Right hindlimb (tissue), 1 donor: ENCODE data around the gene CLPTM1L.
A peak's percentile ranks its signal among the peaks of the same experiment; 100 is the strongest.
"Not testable (repeated sequence)": the region's sequence is repeated elsewhere in the genome, so short reads cannot be mapped to it uniquely, and the experiment has no call there.

Experiments
- DNase-seq: peaks from one replicate; pipeline ENCODE4 v3.0.0-alpha.2; 2018

Gene CLPTM1L

GRCh38 chr5:1285883-1286291, 59.0 kb downstream of the CLPTM1L start:
- DNase-seq: no peak

- no peak for DNase-seq
Observed at GRCh38 chr5:1285141-1285540, 59.8 kb downstream of the CLPTM1L start.

DNA sequence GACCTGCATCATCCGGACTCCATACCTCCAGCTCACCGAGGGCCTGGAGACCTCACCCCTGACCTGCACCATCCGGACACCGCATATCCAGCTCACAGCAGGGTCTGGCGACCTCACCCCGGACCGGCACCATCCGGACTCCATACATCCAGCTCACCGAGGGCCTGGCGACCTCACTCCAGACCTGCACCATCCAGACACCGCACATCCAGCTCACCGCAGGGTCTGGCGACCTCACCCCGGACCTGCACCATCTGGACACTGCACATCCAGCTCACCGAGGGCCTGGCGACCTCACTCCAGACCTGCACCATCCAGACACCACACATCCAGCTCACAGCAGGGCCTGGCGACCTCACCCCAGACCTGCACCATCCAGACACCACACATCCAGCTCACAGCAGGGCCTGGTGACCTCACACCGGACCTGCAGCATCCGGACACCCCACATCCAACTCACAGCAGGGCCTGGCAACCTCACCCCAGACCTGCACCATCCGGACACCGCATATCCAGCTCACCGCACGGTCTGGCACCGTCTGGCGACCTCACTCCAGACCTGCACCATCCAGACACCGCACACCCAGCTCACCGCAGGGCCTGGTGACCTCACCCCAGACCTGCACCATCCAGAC, 60.4 kb downstream of the CLPTM1L start:
- DNase-seq: not testable (repeated sequence)

DNA sequence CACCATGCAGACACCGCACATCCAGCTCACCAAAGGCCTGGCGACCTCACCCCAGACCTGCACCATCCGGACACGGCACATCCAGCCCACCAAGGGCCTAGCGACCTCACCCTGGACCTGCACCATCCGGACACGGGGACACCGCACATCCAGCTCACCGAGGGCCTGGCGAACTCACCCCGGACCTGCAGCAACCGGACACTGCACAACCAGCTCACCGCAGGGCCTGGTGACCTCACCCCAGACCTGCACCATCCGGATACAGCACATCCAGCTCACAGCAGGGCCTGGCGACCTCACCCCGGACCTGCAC, 61.2 kb downstream of the CLPTM1L start:
- DNase-seq: not testable (repeated sequence)

GRCh38 chr5:1282993-1283728, 61.7 kb downstream of the CLPTM1L start:
- not testable (repeated sequence) for DNase-seq

- DNase-seq: peak; percentile 48
Observed at GRCh38 chr5:1282131-1282992, 62.5 kb downstream of the CLPTM1L start.

GRCh38 chr5:1281038-1281882, 63.6 kb downstream of the CLPTM1L start:
- no peak for DNase-seq

DNA sequence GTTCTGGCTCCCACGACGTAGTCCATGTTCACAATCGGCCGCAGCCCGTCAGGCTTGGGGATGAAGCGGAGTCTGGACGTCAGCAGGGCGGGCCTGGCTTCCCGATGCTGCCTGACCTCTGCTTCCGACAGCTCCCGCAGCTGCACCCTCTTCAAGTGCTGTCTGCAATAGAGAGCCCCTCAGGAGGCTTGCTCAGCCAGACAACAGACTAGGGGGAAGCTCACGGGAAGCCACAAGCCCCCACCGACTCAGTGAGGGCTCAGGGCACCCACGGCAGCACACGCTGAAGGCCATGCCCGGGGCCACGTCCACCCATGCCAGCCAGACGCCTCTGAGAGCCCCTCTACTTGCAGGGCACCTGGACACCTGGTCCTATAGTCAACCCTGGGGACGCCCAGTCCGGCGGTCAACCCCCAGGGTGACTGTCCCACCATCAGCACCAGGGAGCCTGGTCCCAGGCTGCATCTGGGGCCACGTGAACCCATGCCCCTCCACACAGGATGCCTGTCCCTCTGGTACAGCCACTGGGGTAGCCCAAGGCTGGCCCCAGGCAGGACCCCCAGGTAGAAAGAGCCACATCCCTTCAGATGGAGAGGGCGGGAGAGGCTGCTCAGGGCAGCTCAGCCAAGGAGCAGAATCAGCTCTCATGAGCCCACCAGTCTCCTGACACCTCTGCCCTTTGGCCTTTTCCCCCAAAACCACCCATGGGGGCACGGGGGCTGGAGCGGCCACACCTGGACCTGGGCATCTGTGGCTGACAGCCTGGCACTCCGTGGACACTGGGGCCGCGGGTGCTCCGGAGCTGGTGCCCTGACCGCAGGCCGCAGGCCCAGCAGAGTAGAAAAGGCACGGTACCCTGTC, 64.5 kb downstream of the CLPTM1L start:
- no peak for DNase-seq

DNA sequence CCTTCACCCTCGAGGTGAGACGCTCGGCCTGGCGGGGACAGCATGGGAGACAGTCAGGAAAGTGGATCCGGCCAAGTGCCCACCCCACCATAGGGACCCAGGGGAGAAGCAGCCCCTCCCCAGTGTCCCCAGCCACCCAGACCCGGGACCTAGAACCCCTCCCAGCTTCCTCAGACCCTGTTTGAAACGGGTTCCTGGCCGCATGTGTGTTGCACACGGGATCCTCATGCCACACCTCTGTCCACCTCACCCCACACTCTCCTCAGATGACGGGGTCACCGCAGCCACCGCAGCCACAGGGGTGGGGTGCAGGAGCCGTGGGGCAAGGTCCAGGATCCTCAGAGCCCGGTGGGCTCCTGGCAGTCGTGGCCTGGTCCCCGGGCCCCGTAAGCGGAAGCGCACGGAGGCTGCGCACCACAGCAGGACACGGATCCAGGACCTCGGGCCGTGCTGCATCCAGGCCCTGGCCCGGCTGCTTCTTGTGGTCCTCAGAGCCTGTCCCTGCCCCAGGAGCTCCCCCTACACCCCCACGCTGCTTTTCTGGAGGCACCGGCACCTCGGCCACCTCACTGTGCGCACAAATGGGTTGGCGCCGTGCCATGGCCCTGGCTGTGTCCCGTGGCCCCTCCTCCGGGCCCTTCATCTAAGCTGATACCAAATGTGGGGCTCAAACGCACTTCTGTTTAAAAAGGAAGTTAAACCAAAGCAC, 65.3 kb downstream of the CLPTM1L start:
- DNase-seq: no peak

GRCh38 chr5:1278656-1279442, 66.0 kb downstream of the CLPTM1L start:
- DNase-seq: no peak

GRCh38 chr5:1278216-1278615, 66.7 kb downstream of the CLPTM1L start:
- no peak for DNase-seq

DNA sequence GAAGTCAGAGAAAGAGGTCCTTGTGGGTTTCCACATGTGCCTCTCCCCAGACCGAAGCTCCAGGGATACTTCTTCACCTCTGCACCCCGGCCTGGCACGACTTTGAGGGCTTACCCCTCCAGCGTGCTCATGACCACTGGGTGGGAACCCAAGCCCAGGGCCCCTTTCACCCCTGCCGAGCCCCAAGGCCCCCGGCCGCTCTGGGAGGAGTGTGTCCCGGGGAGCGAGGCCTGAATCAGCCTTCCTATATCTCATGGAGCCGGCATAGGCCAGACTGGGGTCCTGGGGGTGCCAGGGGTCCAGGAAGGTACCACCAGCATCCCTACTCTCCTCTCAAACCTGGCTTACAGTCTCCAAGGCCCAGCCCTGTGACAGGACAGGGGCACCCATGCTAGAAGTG, 67.1 kb downstream of the CLPTM1L start:
- DNase-seq: no peak

DNA sequence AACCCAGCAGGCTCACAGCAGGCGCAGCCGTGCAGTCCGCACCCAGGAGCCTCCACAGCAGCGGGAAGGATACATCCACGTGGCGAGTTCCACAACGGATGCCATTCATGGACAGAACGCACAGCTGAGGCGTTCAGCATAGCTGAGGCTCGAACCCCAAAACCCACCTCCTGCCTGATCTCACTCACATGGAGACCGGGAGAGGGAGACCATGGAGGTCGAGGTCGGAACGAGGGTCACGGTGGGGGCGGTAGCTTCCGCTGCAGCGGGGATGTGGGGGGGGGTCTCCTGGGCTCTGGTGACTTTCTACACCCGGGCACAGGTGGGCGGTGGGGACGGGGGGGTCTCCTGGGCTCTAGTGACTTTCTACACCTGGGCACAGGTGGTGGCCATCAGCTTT, 67.6 kb downstream of the CLPTM1L start:
- DNase-seq: no peak

- DNase-seq: no peak
Observed at GRCh38 chr5:1276930-1277329, 68.0 kb downstream of the CLPTM1L start.

- DNase-seq: not testable (repeated sequence)
Observed at GRCh38 chr5:1275397-1276391, 69.2 kb downstream of the CLPTM1L start.

DNA sequence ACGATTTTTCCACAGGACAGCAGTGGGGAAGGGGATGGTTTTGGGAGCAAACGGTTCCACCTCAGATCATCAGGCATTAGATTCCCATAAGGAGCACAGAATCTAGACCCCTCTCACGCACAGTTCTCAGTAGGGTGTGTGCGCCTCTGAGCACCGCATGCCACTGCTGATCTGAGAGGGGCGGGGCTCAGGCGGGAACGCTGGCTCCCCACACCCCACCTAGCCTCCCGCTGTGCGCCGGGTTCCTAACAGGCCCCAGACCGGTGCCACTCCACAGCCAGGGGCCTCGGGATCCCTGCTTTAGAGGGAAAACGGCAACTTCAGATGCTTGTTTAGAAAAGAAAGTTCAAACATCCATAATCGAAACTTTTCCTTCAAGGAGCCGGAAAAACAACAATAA, 70.4 kb downstream of the CLPTM1L start:
- no peak for DNase-seq

- no peak for DNase-seq
Observed at GRCh38 chr5:1273745-1274144, 71.2 kb downstream of the CLPTM1L start.

DNA sequence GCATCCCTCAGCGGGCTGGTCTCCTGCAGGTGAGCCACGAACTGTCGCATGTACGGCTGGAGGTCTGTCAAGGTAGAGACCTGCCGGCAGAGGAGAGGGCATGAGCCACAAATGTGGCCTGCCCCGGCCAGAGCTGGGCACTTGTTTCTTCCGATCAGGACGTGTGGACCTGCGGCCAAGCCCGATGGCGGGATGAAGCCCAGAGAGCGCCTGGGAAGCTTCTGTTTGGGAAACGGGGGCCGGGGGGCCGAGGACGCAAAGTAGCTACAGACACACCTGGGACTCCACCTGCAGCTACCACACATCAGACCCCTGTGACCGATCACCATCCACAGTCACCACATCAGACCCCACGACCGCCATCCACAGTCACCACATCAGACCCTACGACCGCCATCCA, 72.7 kb downstream of the CLPTM1L start:
- DNase-seq: no peak
